Body of pancreas (tissue), 4 donors: ENCODE results near the gene CFAP161.

ENCODE experiments used
- POLR2A ChIP-seq, 3 donors: fragments of 450-650 bp; IDR thresholded peaks; one replicate each; pipeline ENCODE4 v1.6.1; 2016; ENCODE audit warnings: antibody characterized with exemption in 3 of 3, mild to moderate bottlenecking in 2 of 3
- TF ChIP-seq, protein P1 (sequence below), 7 experiments: fragments of 450-650 bp in 4 of 7; fragments of 200-600 bp in 3 of 7; sonication (generic) in 3 of 7; IDR thresholded peaks; one replicate each; pipeline ENCODE4 v1.5.1; 2016 to 2019; ENCODE audit warnings: antibody characterized with exemption in 7 of 7

DNA sequence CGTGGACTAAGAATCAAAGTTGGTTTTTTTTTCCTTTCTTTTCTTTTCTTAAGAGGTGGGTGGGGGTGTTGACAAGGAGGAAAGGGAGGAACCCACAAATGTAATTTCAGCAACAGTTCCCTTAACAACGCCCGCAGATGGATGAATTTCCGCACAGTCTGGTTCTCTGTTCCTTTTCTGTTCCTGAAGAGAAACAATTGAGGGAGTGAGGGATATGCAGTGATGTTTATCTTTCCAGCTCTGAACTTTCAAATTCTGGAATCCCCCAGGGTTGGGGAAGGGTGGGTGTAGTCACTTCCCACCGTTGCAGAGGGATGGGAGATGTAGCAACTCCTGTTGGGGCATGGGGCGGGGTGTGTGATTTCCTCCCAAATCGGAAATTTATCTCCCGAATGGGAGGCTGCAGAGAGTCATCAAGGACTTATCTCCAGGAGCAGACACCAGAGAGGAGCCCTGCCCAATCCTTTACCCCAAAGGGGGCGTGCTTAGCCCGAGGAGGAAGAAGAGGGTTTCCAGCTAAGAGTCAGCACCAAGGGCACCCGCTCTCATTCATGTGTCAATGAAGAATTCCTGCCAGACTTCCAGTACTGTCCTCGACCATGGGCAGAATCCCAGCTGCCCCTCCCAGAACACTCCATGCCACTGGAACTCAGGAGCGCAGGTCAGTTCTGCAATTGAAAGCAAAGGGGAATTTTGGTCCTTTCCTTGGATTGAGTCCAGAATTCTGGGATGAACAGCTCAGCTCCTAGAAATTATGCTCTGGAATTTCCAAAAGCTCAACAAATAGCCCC is 35.0 kb upstream of the CFAP161 start:
- TF ChIP-seq, protein P1, sequence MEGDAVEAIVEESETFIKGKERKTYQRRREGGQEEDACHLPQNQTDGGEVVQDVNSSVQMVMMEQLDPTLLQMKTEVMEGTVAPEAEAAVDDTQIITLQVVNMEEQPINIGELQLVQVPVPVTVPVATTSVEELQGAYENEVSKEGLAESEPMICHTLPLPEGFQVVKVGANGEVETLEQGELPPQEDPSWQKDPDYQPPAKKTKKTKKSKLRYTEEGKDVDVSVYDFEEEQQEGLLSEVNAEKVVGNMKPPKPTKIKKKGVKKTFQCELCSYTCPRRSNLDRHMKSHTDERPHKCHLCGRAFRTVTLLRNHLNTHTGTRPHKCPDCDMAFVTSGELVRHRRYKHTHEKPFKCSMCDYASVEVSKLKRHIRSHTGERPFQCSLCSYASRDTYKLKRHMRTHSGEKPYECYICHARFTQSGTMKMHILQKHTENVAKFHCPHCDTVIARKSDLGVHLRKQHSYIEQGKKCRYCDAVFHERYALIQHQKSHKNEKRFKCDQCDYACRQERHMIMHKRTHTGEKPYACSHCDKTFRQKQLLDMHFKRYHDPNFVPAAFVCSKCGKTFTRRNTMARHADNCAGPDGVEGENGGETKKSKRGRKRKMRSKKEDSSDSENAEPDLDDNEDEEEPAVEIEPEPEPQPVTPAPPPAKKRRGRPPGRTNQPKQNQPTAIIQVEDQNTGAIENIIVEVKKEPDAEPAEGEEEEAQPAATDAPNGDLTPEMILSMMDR (IDR thresholded peaks at IDR 0.05), result no peak
- TF ChIP-seq POLR2A (IDR thresholded peaks at IDR 0.05), result no peak
